HEK293 (cell line): ENCODE data around the gene RIPK3.

Source experiments
- BCL11A ChIP-seq: fragments of 450-650 bp; formaldehyde crosslinking; IDR thresholded peaks from 2 replicates; pipeline ENCODE4 v1.5.1; 2016; ENCODE audit warnings: low read depth, missing biosample characterization, missing genetic modification characterization
- CTCF ChIP-seq: fragments of 450-650 bp; formaldehyde crosslinking; IDR thresholded peaks from 2 replicates; pipeline ENCODE4 v1.5.1; 2016; ENCODE audit warnings: missing biosample characterization, missing genetic modification characterization
- REST ChIP-seq: fragments of 450-650 bp; formaldehyde crosslinking; IDR thresholded peaks from 2 replicates; pipeline ENCODE4 v1.5.1; 2016; ENCODE audit warnings: missing biosample characterization, missing genetic modification characterization
- TSHZ1 ChIP-seq: fragments of 450-650 bp; formaldehyde crosslinking; IDR thresholded peaks from 2 replicates; pipeline ENCODE4 v1.5.1; 2016; ENCODE audit warnings: missing biosample characterization, missing genetic modification characterization, borderline replicate concordance
- ZNF423 ChIP-seq: fragments of 450-650 bp; formaldehyde crosslinking; IDR thresholded peaks from 2 replicates; pipeline ENCODE4 v1.5.1; 2016; ENCODE audit warnings: missing biosample characterization, missing genetic modification characterization
- ZNF561 ChIP-seq: fragments of 450-650 bp; IDR thresholded peaks from 2 replicates; pipeline ENCODE4 v1.5.1; 2018; ENCODE audit warnings: missing biosample characterization, missing genetic modification characterization, borderline replicate concordance
- ZNF707 ChIP-seq: fragments of 450-650 bp; formaldehyde crosslinking; IDR thresholded peaks from 2 replicates; pipeline ENCODE4 v1.5.1; 2016; ENCODE audit warnings: missing biosample characterization, missing genetic modification characterization
- ZNF76 ChIP-seq: fragments of 450-650 bp; formaldehyde crosslinking; IDR thresholded peaks from 2 replicates; pipeline ENCODE4; 2016; ENCODE audit warnings: low read depth, missing biosample characterization, missing genetic modification characterization, borderline replicate concordance

GRCh38 chr14:24298892-24299254 is 40.9 kb downstream of the RIPK3 start:
- no peak for TF ChIP-seq ZNF423
- TF ChIP-seq REST (tag by site-specific recombination): no peak
- no peak for TF ChIP-seq BCL11A
- no peak for TF ChIP-seq CTCF (tag by site-specific recombination)
- TF ChIP-seq ZNF561 (tag by site-specific recombination): no peak
- TF ChIP-seq TSHZ1 (tag by site-specific recombination): no peak
- TF ChIP-seq ZNF76 (tag by site-specific recombination): no peak
- TF ChIP-seq ZNF707 (tag by site-specific recombination): no peak
